ENCODE data around the gene ENDOV.
A peak's percentile ranks its signal among the peaks of the same experiment; 100 is the strongest.

Gene ENDOV

GRCh38 chr17:80465327-80465974 lies 50.5 kb downstream of the ENDOV start:
- Histone ChIP-seq H3K4me2 (ENCODE audit: low read length) (no peak overlapping the region), H3K9me3 (replicated peaks; ENCODE audit: low read length) (no peaks in the 10 kb centered on the region), H3K4me3 (ENCODE audit: low read length) (no peak overlapping the region), H3K4me1 (ENCODE audit: control insufficient read depth, insufficient read depth, low read length) (no peaks in the 10 kb centered on the region), H3K9ac (ENCODE audit: low read depth, low read length) (no peak overlapping the region), H3K27me3 (ENCODE audit: control insufficient read depth, insufficient read depth, low read length) (peaks cover 74% of the 10 kb centered on the region), H3K36me3 (ENCODE audit: insufficient read depth, low read length) (no peaks in the 10 kb centered on the region)

- Histone ChIP-seq H3K4me3 (ENCODE audit: low read length) (no peak overlapping the region), H3K9ac (ENCODE audit: low read depth, low read length) (no peak overlapping the region), H3K27me3 (ENCODE audit: control insufficient read depth, insufficient read depth, low read length) (peaks cover 79% of the 10 kb centered on the region), H3K4me2 (ENCODE audit: low read length) (no peak overlapping the region), H3K4me1 (ENCODE audit: control insufficient read depth, insufficient read depth, low read length) (no peaks in the 10 kb centered on the region), H3K36me3 (ENCODE audit: insufficient read depth, low read length) (no peaks in the 10 kb centered on the region), H3K9me3 (replicated peaks; ENCODE audit: low read length) (no peaks in the 10 kb centered on the region)
Measured at GRCh38 chr17:80466188-80466705, 51.3 kb downstream of the ENDOV start.

GRCh38 chr17:80468242-80468641 lies 53.3 kb downstream of the ENDOV start:
- Histone ChIP-seq H3K9me3 (replicated peaks; ENCODE audit: low read length) (no peaks in the 10 kb centered on the region), H3K4me2 (ENCODE audit: low read length) (no peak overlapping the region), H3K27me3 (ENCODE audit: control insufficient read depth, insufficient read depth, low read length) (peaks cover 95% of the 10 kb centered on the region), H3K9ac (ENCODE audit: low read depth, low read length) (no peak overlapping the region), H3K36me3 (ENCODE audit: insufficient read depth, low read length) (no peaks in the 10 kb centered on the region), H3K4me3 (ENCODE audit: low read length) (no peak overlapping the region), H3K4me1 (ENCODE audit: control insufficient read depth, insufficient read depth, low read length) (no peaks in the 10 kb centered on the region)

- no peak overlapping the region for H3K9ac ChIP-seq (ENCODE audit: low read depth, low read length)
- H3K4me2 ChIP-seq (ENCODE audit: low read length): no peak overlapping the region
- H3K4me1 ChIP-seq (ENCODE audit: control insufficient read depth, insufficient read depth, low read length): no peaks in the 10 kb centered on the region
- H3K27me3 ChIP-seq (ENCODE audit: control insufficient read depth, insufficient read depth, low read length): peaks cover 95% of the 10 kb centered on the region
- no peaks in the 10 kb centered on the region for H3K9me3 ChIP-seq (replicated peaks; ENCODE audit: low read length)
- no peak overlapping the region for H3K4me3 ChIP-seq (ENCODE audit: low read length)
- H3K36me3 ChIP-seq (ENCODE audit: insufficient read depth, low read length): no peaks in the 10 kb centered on the region
Measured at GRCh38 chr17:80468781-80469493, 54.0 kb downstream of the ENDOV start.

- Histone ChIP-seq H3K27me3 (ENCODE audit: control insufficient read depth, insufficient read depth, low read length) (peaks cover 94% of the 10 kb centered on the region), H3K9ac (ENCODE audit: low read depth, low read length) (no peak overlapping the region), H3K4me2 (ENCODE audit: low read length) (no peak overlapping the region), H3K9me3 (replicated peaks; ENCODE audit: low read length) (no peaks in the 10 kb centered on the region), H3K4me3 (ENCODE audit: low read length) (no peak overlapping the region), H3K36me3 (ENCODE audit: insufficient read depth, low read length) (no peaks in the 10 kb centered on the region), H3K4me1 (ENCODE audit: control insufficient read depth, insufficient read depth, low read length) (peaks cover 1% of the 10 kb centered on the region)
Measured at GRCh38 chr17:80469667-80470066, 54.7 kb downstream of the ENDOV start.

- Histone ChIP-seq H3K9ac (ENCODE audit: low read depth, low read length) (no peak overlapping the region), H3K4me2 (ENCODE audit: low read length) (no peak overlapping the region), H3K27me3 (ENCODE audit: control insufficient read depth, insufficient read depth, low read length) (peaks cover 94% of the 10 kb centered on the region), H3K9me3 (replicated peaks; ENCODE audit: low read length) (no peaks in the 10 kb centered on the region), H3K4me1 (ENCODE audit: control insufficient read depth, insufficient read depth, low read length) (peaks cover 9% of the 10 kb centered on the region), H3K4me3 (ENCODE audit: low read length) (no peak overlapping the region), H3K36me3 (ENCODE audit: insufficient read depth, low read length) (no peaks in the 10 kb centered on the region)
Measured at GRCh38 chr17:80470603-80471002, 55.6 kb downstream of the ENDOV start.

- peaks cover 19% of the 10 kb centered on the region for H3K4me1 ChIP-seq (ENCODE audit: control insufficient read depth, insufficient read depth, low read length)
- H3K27me3 ChIP-seq (ENCODE audit: control insufficient read depth, insufficient read depth, low read length): peaks cover 90% of the 10 kb centered on the region
- no peaks in the 10 kb centered on the region for H3K36me3 ChIP-seq (ENCODE audit: insufficient read depth, low read length)
- H3K9me3 ChIP-seq (replicated peaks; ENCODE audit: low read length): no peaks in the 10 kb centered on the region
- no peak overlapping the region for H3K9ac ChIP-seq (ENCODE audit: low read depth, low read length)
- no peak overlapping the region for H3K4me3 ChIP-seq (ENCODE audit: low read length)
- H3K4me2 ChIP-seq (ENCODE audit: low read length): no peak overlapping the region
Measured at GRCh38 chr17:80471922-80472321, 57.0 kb downstream of the ENDOV start.

GRCh38 chr17:80472996-80473395 lies 58.0 kb downstream of the ENDOV start:
- Histone ChIP-seq H3K4me3 (ENCODE audit: low read length) (no peak overlapping the region), H3K4me1 (ENCODE audit: control insufficient read depth, insufficient read depth, low read length) (peaks cover 27% of the 10 kb centered on the region), H3K9me3 (replicated peaks; ENCODE audit: low read length) (no peaks in the 10 kb centered on the region), H3K36me3 (ENCODE audit: insufficient read depth, low read length) (no peaks in the 10 kb centered on the region), H3K9ac (ENCODE audit: low read depth, low read length) (no peak overlapping the region), H3K4me2 (ENCODE audit: low read length) (no peak overlapping the region), H3K27me3 (ENCODE audit: control insufficient read depth, insufficient read depth, low read length) (peaks cover 90% of the 10 kb centered on the region)

GRCh38 chr17:80473701-80474100 lies 58.7 kb downstream of the ENDOV start:
- no peak overlapping the region for H3K9ac ChIP-seq (ENCODE audit: low read depth, low read length)
- no peak overlapping the region for H3K4me2 ChIP-seq (ENCODE audit: low read length)
- H3K27me3 ChIP-seq (ENCODE audit: control insufficient read depth, insufficient read depth, low read length): peaks cover 90% of the 10 kb centered on the region
- H3K36me3 ChIP-seq (ENCODE audit: insufficient read depth, low read length): no peaks in the 10 kb centered on the region
- H3K9me3 ChIP-seq (replicated peaks; ENCODE audit: low read length): no peaks in the 10 kb centered on the region
- H3K4me3 ChIP-seq (ENCODE audit: low read length): no peak overlapping the region
- peaks cover 34% of the 10 kb centered on the region for H3K4me1 ChIP-seq (ENCODE audit: control insufficient read depth, insufficient read depth, low read length)

GRCh38 chr17:80474231-80474960 lies 59.4 kb downstream of the ENDOV start:
- H3K9me3 ChIP-seq (replicated peaks; ENCODE audit: low read length): no peaks in the 10 kb centered on the region
- peak overlapping the region; percentile 25 for H3K4me3 ChIP-seq (ENCODE audit: low read length)
- H3K4me1 ChIP-seq (ENCODE audit: control insufficient read depth, insufficient read depth, low read length): peaks cover 35% of the 10 kb centered on the region

More at GRCh38 chr17:80474231-80474960, 59.4 kb downstream of the ENDOV start:
- Histone ChIP-seq H3K27me3 (ENCODE audit: control insufficient read depth, insufficient read depth, low read length) (peaks cover 90% of the 10 kb centered on the region), H3K9ac (ENCODE audit: low read depth, low read length) (no peak overlapping the region), H3K36me3 (ENCODE audit: insufficient read depth, low read length) (no peaks in the 10 kb centered on the region), H3K4me2 (ENCODE audit: low read length) (peak overlapping the region; percentile 58)
